CD4-positive, alpha-beta T cell treated with Interleukin-21 for 1 hour (primary cell): ENCODE measurements around the gene ALOXE3.
A peak's percentile ranks its signal among the peaks of the same experiment; 100 is the strongest.
"Not testable (repeated sequence)": the region's sequence is repeated elsewhere in the genome, so short reads cannot be mapped to it uniquely, and the experiment has no call there.

Experiments
- DNase-seq: peaks from one replicate; pipeline ENCODE4 v3.0.0-alpha.2; 2020

ALOXE3 gene

DNA sequence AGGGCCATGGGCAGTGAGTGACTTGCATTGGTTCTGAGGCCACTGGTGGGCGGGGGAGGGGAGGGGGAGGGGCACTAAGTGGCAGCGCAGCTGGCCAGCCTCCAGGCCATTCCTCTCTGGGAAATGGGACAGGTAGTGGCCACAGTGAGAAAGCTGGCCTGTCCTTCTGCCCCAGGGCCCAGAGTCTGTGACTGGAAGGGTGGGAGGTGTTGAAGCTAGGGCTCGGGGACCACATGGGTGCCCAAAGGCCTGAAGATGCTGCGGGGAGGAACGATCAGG lies 30.4 kb downstream of the ALOXE3 start:
- DNase-seq: no peak

DNA sequence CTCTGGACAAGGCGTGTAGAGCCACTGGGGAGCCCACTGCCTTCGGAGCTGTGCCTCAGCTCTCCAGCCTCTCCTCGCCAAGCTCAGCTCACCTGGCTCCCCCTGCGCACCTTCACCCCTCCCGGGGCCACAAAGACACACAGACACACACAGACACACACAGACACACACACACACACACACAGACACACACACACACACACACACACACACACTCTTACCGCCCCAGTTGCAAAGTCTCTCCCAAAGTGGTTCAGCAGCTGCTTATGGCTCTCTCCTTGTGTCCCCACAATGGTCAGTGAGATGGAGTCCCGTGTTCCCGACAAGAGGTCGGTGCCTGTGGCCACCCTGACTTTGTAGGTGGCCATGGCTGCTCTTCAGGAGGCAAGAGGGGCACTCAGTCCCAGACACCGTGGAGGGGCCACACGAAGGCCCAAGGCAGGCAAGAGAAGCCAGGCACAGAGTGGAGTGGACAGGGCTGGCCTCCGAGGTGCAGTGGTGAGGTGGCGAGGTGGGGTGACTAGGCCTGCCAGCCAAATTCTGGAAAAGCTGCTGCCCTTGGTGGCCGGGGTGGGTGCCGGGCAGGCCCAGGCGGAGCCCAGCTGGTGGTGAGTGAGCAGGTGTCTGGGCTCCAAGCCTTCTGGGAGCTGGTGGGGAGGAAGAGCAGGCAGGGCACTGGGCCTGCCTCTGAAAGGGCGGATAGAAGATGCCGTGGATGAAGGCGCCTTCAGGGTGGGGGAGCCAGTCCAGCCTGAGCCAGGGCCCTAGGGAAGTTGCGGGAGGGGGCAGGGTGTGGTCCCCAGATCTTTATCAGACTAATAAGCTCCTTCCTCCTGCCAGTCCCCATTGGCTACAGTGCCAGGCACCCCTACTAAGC lies 31.0 kb downstream of the ALOXE3 start, which contains the start of gene ALOX12B:
ALOX12B (minus strand) TSS at position 642 of the 877 bp plus-strand sequence; CDS start at position 368, 274 bp downstream.
- no peak for DNase-seq

DNA sequence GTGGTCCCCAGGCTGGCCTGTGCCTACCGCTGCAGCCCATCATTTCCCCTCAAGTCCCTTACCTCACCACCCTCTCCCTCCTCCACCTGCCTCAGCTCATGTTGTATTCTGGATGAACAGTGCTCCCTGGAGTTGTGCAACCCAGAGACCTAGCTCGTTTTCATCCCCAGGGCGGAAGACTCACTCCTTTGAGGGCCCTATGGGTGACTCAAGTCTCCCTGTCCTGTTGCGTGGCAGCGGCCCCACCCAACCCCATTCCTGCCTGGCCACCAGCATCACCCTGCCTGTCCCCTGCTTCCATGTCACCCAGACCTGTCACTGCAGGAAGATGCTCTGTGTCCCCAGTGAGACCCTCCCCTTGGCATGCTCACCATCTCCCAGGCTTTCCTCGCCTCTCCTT lies 34.1 kb downstream of the ALOXE3 start:
- DNase-seq: no peak

GRCh38 chr17:8082292-8082691 lies 36.0 kb downstream of the ALOXE3 start:
- no peak for DNase-seq

DNA sequence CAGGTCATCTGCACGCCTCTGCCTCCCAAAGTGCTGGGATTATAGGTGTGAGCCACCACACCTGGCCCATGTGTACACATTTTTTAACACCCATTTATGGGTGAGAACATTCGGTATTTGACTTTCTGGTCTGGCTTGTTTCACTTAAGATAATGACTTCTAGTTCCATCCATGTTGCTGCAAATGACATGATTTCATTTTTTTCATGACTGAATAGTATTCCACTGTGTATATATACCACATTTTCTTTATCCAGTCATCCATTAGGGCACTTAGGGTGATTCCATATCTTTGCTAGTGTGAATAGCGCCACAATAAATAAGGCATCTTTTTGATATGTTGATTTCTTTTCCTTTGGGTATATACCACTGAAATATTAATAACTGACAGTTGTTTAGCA lies 36.4 kb downstream of the ALOXE3 start:
- DNase-seq: no peak

DNA sequence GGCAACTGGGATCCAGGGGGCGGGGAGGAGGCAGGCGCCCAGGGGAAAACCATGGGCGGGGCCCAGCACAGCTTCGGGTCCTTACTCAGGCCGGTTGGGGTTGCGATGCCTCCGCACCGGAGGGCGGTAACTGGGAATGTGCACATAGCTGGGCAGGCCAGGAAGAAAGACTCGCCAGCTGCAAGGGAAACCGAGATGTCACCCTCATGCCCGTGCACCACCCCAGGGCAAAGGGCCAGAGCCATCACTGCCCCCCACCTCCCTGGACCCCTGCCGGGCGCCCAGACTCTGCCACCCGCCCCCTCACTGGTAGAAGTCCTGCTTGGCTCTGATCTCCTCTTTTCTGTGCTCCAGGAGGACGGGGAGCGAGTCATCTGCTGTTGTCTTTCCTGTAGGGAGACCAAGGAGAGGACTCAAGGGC lies 37.5 kb downstream of the ALOXE3 start:
- DNase-seq: no peak

DNA sequence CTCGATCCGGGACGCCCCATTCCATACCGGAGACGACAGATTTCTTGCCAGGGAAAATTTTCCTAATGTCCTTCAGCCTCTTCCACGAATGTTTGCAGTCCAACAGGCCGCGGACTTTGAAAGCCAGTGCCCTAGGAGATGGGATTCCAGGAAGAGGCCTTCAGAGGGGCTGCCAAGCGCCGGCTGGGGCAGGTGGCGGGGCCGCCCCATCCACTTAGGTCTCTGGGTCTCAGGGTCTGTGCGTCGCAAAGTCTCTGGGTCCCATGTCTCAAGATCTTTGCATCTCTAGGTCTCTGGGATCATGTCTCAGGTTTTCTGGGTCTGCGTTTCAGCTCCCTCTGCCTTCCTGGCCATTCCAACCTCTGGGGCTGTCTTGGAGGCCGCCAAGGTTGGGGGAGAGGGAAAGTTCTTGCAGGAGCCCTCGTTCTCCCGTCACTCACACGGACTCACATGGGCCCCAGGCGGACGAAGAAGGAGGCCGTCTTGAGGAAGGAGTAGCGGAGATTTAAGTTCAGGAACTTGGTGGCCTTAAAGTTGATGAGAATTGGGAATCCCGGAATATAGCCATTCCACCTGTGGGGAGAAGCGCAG lies 38.0 kb downstream of the ALOXE3 start:
- no peak for DNase-seq

GRCh38 chr17:8079291-8080207 lies 38.8 kb downstream of the ALOXE3 start:
- DNase-seq: peak; percentile 83

- not testable (repeated sequence) for DNase-seq
Observed at GRCh38 chr17:8077939-8078338, 40.4 kb downstream of the ALOXE3 start.

- DNase-seq: no peak
Observed at GRCh38 chr17:8076502-8077266, 41.6 kb downstream of the ALOXE3 start.

GRCh38 chr17:8075574-8076342 lies 42.6 kb downstream of the ALOXE3 start:
- no peak for DNase-seq

DNA sequence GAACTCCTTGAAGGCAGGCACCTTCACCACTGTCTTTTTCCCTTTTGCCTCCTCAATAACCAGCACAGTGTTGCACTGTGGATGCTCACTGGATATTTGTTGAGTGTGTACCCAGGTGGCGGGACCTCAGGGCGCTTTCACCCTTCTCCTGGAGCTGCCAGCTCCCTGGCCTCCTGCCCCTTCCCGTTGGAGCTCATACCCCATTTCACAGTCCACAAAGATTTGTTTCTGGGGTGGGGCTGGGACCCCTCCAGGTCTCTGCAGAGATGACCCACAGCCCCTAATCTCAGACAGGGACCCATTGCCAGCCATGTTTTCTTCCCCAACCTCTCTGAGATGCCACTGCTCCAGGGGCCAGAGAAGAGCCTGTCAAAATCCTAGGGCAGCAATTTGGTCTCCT lies 43.2 kb downstream of the ALOXE3 start:
- no peak for DNase-seq

- DNase-seq: no peak
Observed at GRCh38 chr17:8074554-8074953, 43.8 kb downstream of the ALOXE3 start.

DNA sequence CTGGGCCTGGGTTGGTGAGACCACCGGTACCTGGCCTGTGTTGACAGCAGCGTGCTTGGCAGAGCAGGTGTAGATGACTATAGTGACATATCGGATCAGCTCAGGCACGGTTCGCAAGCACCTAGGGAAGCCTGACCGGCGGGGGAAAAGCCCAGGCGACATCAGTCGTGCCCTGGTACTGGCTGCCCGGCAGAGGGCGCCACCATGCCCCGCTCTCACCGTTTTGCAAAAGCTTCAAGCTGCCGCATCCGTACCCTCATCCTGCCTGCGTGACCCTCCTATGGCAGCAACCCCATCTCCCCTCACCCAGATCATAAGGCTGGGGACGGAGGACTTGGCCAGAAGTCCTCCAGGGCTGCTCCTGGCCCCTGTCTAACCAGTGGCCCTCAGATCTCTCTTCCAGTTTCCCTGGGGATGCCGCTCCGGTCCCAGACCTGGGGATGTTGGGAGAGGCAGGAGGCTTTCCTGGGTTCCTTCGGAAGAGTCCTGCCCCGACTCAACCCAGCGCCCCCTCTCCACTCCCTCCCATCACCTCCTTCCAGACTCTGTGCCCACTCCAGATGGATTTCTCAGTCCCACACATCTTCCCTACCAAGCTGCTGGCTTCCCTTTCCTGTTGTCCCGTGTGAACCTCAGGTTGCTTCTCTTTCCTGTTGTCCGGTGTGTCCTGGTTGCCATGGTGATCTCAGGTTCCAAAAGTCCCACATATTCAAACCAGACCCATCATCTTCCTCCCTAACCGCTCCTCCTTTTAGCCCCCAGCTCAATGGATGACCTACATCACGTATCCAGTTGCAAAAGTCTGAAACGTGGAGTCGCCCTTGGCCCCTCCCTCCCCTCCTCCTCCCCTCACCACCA lies 44.5 kb downstream of the ALOXE3 start:
- DNase-seq: peak; percentile 88

GRCh38 chr17:8072729-8073461 lies 45.4 kb downstream of the ALOXE3 start:
- DNase-seq: peak; percentile 38

DNA sequence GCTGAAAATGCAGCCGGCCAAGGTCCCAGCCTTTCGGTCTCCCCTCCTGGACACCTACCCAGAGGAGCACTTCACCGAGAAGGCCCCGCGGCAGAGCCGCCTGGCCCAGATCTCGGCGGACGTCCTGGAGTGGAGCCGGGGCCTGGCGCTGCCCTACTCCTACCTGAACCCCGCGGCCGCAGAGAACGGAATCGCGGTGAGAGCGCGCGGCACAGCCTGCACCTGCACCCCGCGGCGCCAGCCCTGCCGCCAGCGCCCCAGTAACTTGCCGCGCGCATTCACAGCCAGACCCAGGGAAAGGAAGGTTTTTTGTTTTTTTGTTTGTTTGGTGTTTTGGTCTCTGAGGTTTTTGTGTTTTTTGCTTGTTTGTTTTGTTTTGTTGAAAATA lies 46.0 kb downstream of the ALOXE3 start:
- no peak for DNase-seq

DNA sequence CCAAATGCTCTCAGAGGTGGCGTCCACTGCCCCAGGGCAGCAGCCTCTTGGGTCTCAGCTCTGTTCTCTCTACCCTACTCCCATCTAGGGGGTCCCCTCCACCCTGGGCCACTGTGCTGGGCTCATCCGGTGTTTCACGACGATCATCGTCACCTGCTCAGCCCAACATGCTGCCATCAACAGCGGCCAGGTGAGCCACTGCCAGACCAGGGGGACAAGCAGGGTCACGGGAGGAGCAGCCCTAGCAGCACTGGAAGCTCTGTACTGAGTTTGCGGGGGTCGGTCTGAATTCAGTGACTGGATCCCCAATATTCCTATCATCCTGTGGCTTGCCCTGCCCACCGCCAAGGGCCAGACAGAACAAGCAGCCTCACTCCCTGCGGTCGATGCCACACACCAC lies 46.8 kb downstream of the ALOXE3 start:
- DNase-seq: no peak

DNA sequence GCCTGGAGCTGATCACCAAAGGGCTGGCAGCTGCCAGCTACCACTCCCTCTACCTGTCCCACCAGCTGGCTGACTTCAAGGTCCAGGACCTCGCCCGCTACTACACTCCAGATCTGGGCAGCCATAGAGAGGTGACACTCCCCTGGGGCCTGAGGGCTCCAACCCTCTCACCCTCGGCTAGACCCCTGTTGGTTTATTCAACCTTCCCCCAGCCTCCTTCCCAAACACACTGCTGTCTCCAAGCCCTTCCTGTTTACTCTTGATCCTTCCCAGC lies 48.8 kb downstream of the ALOXE3 start:
- DNase-seq: no peak

DNA sequence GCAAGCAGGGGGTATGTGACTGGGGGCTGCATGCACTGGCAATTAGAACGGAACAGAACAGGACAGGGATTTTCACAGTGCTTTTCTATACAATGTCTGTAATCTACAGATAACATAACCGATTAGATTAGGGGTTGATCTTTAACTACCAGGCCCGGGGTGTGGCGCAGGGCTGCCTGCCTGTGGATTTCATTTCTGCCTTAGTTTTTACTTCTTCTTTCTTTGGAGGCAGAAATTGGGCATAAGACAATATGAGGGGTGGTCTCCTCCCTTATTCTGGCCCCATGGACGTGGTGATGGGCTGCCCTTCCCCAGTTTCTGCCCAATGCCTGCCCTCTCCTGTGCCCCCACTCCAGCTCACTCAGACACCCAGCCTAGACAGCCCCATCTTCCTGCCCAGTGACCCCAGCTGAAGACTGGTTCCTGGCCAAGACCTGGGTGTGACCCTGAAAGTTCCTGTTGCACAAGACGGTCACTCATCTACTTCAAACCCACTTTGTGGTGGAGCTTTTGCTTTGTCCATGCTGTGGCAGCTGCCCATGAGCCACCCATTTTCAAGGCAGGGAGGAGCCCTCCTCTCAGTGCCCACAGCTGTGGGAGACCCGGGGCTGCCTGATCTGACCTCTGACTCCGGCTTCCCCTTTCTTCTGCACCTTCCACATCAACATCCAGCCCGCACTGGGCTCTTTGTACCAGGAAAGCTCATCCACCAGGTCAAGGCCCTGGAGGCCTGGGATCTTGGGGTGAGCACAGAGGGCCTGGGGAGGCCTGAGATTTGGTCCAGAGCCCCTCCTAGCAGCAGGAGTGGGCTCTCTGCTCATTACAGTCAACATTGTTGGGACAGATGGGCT lies 49.4 kb downstream of the ALOXE3 start:
- no peak for DNase-seq

DNA sequence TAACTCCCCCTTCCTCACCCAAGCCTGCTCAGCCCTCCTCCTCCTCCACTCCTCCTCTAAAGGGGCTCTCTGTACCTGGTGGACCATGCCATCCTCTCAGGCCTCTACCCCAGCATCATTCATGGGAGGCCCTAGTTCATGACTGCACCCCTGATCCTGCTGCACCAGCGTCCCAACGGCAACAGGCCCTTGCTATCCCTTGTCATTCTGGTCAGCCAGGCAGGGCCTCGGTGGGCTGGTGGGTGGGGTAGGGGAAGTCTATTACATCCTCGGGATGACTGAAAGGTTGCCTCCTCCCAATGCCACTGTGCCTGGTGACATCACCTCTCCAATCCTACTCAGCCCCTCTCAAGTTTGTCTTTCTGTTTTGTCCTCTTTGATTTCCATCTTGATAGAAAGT lies 50.5 kb downstream of the ALOXE3 start:
- DNase-seq: no peak
